Muscle of back (tissue), 11 donors: ENCODE measurements around the gene REG3A. TPM values are rescaled to one million over a fixed set of nuclear protein-coding genes. Genes with fewer than 3 reads are reported as not detected.

ENCODE experiments used
- DNase-seq, 3 donors: peaks; one replicate each; pipeline versions ENCODE4 v3.0.0 to v3.0.0-alpha.2; 2013
- polyA plus RNA-seq, 10 donors: library from polyadenylated mRNA; unstranded; fragments of 120-200 nt; gene quantifications; one replicate each; pipeline ENCODE4 v1.2.1, GENCODE V29; 2013; ENCODE audit not compliant: insufficient read length in 10 of 10

Gene REG3A
- polyA plus RNA-seq, 10 donors: not detected

DNA sequence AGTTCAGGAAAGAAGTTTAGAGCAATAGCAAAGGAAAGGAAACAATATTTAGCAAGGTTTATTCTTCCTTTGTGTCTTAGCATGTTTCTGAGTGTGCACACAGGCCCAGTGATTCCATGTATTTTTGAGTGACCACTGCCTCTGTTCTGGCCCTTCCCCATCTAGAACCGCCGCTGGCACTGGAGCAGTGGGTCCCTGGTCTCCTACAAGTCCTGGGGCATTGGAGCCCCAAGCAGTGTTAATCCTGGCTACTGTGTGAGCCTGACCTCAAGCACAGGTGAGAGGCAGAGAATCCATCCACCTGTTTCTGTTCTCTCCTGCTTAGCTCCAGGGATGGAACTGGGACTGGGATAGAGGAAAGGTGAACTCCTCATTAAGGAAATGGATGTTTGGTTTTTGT is 36.9 kb downstream of the REG3A start:
- DNase-seq: no peak

GRCh38 chr2:79120194-79120713 is 39.3 kb downstream of the REG3A start, which contains the start of gene REG1A:
Gene REG1A, plus strand, starts transcription at chr2:79120488. Its CDS starts 374 bp downstream, at chr2:79120862.
- no peak for DNase-seq

- DNase-seq: no peak
Observed at GRCh38 chr2:79116997-79117928, 42.3 kb downstream of the REG3A start.

DNA sequence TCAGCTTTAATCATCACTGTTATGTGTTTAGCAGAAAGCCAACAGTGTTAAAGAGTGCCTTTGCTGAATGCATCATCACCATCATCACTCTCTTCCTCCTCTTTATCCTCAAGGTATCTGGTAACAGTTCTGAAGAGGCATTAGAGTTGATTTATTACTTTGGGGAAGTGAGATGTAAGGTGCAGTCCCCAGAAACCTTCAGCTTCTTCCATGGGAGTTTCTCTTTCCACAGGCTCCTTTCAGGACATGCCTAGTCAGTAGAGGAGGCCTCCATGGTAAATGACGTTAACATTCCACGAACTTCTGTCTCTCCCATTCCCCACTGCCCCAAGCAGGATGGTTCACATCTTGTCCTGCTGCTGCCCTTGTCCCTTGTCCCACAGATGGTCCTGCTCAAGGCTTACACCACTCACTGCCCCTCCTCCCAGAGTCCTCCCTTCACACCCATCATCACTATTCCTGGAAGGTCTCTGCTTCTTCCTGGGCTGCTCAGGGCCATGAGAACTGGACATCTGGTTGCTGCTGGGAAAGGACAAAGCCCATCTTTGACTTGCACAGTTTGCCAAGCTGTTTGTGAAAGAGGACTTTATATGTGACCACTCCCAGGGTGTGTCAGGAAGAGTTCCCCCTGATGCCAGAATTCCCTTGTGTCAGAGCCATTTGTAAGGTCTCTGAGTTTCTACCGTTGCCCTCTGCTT is 44.6 kb downstream of the REG3A start:
- DNase-seq: no peak

DNA sequence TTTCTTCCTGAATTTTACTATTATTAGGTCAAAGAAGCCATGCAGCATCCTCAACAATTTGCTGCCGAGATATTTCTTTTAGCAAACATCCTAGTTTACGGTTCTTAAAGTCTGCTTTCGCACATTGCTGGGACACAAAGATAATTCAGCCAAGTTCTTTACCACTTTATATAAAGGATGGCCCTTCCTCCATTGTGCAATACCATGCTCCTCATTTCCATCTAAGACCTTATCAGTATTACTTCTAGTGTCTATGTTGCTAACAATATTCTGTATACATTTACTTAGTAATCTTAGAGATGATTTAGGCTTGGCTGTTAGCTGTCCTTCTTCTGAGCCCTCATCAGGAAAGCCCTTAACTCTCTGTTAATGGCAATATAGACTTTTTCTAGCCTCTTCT is 47.3 kb downstream of the REG3A start:
- DNase-seq: no peak

Other genes starting within 250 kb of the REG3A start
- not detected for gene REG3G, start 134.1 kb downstream of the REG3A start, polyA plus RNA-seq
- gene REG1B, start 71.8 kb downstream of the REG3A start, polyA plus RNA-seq: not detected
- not detected for gene REG1A, start 39.3 kb downstream of the REG3A start, polyA plus RNA-seq